Activated gamma-delta T cell treated with Interleukin-2 at 50 U/mL for 16 hours (primary cell): ENCODE data around the gene MYO1C.
"Not testable (repeated sequence)": the region's sequence is repeated elsewhere in the genome, so short reads cannot be mapped to it uniquely, and the experiment has no call there.

Experiments
- DNase-seq: peaks from one replicate; pipeline ENCODE4 v3.0.0-alpha.2; 2020

The MYO1C gene

DNA sequence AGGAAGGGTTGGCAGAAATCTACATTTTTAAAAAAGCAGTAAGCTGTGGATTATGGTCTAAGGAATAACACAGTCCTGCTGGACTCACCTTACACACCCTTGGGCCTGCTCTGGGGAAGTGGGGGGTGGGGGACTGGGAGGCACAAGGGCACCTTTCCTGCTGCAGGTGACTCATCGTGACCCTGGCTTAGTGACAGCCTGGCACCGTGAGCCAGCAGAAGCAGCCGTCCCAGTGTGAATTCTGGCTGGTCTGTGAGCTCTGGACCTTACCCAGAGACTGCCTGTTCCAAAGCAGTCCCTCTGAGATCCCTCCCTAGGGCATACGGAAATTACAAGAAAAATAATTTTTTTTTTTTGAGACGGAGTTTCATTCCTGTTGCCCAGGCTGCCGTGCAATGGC is 32.3 kb downstream of the MYO1C start:
- no peak for DNase-seq

- DNase-seq = peak; percentile 98
Measured at GRCh38 chr17:1455797-1456599, 36.5 kb downstream of the MYO1C start, which contains the start of gene CRK. Gene CRK, minus strand, starts transcription at chr17:1456232. Its CDS starts 115 bp downstream, at chr17:1456117.

DNA sequence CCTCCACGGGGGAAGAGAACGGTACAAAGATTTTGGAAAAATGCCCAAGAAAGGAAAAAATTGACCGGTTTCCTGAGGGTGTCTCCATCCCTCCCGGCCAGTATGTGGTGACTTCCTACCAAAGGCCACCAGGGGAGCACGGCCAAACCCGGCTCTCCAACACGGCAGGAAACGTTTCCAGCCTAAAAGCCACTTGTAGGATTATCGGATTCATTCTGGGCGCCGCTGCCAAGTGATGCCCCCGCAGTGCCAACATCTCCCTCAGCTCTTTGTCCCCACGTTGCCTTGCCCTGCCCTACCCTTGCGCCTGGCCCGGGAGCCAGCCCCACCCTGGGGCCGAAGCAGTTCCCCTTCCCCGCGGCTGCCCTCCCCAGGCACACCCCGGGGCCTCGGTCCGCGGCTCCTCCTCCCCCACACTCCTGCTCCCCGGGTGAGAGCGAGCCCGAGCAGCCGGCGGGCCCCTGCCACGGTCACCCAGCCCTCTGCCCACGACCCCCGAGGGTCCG is 37.1 kb downstream of the MYO1C start:
- DNase-seq = peak; percentile 13

DNA sequence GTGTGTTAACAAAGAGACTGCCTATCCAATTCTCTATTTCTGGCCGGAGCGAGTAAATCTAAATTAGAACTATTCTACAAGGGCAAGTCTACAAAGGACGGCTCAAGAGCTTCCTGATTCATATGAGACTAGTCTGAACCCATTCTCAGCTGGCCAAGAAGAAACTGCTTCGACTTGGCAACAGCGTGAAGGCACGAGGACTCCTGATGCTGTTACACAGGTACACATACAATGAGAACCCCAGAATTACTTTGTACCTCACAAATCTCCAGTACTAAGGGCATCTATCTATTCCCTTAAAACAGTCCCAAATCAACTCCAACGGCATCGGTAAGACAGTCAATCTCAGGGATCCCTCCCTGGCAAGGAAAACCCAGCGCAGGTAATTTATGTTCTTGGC is 37.9 kb downstream of the MYO1C start:
- no peak for DNase-seq

- DNase-seq = not testable (repeated sequence)
Measured at GRCh38 chr17:1453694-1454093, 38.8 kb downstream of the MYO1C start.

DNA sequence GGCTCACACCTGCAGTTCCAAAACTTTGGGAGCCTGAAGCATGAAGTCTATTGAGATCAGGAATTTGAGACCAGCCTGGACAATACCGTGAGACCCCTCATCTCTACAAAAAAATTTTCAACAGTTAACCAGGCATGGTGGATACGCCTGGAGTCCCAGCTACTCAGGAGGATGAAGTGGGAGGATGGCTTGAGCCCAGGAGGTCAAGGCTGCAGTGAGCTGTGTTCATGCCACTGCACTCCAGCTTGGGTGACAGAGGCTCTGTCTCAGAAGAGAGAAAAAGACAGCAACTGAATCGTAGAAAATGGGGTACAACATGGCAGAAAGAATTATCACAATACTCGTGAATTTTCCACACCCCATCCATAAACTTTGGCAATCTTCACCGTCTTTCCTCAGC is 39.6 kb downstream of the MYO1C start:
- DNase-seq = no peak

DNA sequence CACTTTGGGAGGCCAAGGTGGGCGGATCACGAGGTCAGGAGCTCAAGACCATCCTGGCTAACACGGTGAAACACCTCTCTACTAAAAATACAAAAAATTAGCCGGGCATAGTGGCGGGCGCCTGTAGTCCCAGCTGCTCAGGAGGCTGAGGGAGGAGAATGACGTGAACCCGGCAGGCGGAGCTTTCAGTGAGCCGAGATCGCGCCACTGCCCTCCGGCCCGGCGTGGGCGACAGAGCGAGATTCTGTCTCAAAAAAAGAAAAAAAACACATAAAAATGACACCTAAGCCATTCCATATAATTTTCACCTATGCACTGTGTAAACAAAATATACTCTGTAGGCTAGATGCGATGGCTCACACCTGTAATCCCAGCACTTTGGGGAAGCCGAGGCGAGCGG is 42.2 kb downstream of the MYO1C start:
- DNase-seq = not testable (repeated sequence)

- DNase-seq = no peak
Measured at GRCh38 chr17:1449412-1449967, 43.0 kb downstream of the MYO1C start.

DNA sequence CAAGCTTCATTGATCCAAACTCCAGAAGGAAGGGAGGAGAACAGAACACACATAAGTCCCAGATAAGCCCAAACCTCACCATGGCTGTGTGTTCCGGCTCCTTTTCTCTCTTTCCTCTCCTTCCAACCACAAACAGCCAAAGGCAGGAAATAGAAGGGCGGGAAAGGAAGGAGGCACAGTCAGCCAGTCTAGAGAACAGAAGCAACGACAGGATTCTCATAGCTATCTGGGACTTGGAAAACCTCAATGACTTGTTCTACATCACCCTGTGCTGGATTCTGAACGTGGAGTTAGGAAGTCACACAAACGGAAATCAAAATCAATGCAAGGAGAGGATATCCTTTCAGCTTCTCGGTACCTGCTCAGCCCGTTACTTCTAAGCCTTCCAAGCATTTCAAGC is 45.4 kb downstream of the MYO1C start:
- no peak for DNase-seq

DNA sequence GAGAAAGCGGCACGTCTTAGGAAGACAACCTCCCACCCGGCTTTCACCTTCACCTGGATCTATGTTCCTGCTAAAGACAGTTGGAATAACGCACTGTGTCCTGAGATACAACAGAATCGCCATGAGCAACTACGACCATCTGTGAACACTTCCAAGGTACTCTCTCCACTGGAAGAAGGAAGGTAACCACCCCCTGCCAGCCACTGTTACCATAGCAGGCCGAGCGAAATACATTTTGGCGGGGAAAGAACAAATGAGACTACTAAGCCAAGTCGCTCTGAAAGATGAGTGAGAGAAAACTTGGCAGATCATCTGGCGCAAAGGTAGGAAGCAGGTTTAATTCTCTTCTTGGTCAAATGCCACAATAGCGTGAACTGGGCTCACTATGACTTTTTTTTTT is 46.3 kb downstream of the MYO1C start:
- DNase-seq = no peak

DNA sequence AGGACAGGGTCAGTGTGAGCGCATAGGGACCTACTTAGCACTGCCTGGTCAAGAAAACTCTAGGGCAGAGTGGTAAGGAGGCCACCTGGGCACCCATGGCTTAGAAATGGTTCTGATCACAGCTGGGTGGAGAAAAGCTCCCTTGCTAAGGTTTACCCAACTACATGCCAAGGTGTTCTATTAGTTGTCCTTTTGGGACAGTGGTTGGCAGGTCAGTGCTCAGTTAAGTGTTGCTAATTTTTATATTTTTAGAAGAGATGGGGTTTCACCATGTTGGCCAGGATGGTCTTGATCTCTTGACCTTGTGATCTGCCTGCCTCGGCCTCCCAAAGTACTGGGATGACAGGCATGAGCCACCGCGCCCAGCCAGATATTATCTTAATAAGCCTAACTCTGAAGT is 46.8 kb downstream of the MYO1C start:
- DNase-seq = not testable (repeated sequence)

GRCh38 chr17:1442721-1443120 is 49.8 kb downstream of the MYO1C start:
- DNase-seq = not testable (repeated sequence)

DNA sequence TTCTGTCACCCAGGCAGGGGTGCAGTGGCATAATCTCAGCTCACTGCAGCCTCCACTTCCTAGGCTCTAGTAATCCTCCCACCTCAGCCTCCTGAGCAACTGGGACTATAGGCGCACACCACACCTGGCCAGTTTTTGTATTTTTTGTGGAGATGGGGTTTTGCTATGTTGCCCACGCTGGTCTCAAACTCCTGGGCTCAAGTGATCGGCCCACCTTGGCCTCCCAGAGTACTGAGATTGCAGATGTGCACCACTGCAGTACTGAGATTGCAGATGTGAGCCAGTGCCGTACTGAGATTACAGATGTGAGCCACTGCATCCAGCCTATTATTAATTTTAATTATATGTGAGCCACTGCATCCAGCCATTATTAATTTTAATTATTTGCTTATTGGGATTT is 50.3 kb downstream of the MYO1C start:
- no peak for DNase-seq

- no peak for DNase-seq
Measured at GRCh38 chr17:1440921-1441320, 51.6 kb downstream of the MYO1C start.

GRCh38 chr17:1438593-1439083 is 53.8 kb downstream of the MYO1C start:
- DNase-seq = no peak

DNA sequence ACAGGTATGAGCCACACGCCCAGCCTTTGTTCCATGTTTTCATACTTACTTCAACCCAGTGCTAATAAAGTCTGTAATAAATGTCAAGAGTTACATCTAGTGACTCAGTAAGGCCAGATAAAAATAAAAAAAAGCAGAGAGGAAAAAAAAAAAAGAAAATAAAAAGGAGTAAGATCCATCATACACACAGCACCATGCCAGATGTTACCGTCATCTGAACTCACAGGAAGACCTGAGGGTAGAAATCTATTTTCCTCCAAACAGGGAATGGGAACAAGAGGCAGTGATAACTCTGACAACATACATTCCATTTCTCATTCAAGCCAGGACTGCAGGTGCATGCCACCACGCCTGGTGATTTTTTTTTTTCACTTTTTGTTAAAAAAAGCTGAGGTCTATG is 57.2 kb downstream of the MYO1C start:
- DNase-seq = no peak

GRCh38 chr17:1434150-1434549 is 58.3 kb downstream of the MYO1C start:
- no peak for DNase-seq

- DNase-seq = no peak
Measured at GRCh38 chr17:1431631-1432104, 60.8 kb downstream of the MYO1C start.

- no peak for DNase-seq
Measured at GRCh38 chr17:1423456-1424135, 68.9 kb downstream of the MYO1C start.

DNA sequence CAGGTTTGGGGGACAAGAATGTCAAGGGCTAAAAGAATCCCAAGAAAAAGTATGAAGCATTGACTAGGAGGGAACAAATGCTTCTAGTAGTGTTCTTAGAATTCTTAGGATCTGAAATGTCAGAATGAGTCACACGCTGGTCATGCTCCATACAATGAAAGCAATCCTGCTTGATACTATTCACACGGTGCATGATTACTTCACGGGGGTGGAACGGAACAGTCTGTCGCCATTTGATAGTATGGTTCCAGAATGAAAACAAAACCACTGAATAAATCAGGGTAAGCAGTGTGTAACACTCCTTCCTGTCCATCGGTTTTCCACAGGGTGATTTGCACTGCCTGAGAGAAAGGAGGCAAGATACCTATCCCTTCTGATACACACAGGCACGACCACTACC is 69.6 kb downstream of the MYO1C start:
- DNase-seq = no peak

DNA sequence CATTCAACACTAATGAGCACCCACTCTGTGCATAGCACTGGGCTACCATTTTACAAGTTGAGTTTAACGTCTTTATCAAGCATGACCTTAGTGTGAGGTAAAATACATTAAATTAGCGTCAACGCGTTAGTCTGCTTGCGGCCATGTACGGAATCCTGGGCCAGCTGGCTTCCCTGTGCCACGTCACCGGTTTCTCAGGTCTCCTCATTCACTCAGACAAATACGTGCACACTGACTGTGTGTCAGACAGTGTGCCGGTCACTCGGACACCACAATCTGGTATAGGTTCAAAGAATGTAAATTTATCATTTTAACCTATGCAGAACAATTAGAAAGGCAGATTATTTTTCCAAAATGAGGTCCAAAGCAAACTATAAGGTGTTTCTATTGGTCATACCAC is 71.0 kb downstream of the MYO1C start:
- no peak for DNase-seq

GRCh38 chr17:1420981-1421380 is 71.5 kb downstream of the MYO1C start:
- no peak for DNase-seq

DNA sequence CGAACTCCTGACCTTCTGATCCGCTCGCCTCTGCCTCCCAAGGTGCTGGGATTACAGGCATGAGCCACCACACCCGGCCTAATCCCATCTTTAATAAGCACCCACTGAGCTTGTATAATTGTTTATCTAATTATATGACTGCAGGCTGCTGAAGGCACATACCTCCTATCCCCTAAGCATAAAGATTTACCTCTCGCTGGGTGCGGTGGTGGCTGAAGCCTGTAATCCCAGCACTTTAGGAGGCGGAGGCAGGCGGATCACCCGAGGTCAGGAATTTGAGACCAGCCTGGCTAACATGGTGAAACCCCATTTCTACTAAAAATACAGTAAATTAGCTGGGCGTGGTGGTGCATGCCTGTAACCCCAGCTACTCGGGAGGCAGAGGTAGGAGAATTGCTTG is 72.3 kb downstream of the MYO1C start:
- no peak for DNase-seq

GRCh38 chr17:1418476-1418875 is 74.0 kb downstream of the MYO1C start:
- not testable (repeated sequence) for DNase-seq
